H9 (cell line): ENCODE data around the gene RHBDD1. TPM values are rescaled to one million over a fixed set of nuclear protein-coding genes. Genes with fewer than 3 reads are reported as not detected.

Experiments used
- DNase-seq: peaks from one replicate; pipeline ENCODE4 v3.0.0-alpha.2; 2017
- H2AFZ ChIP-seq: one replicate; pipeline ENCODE4 v1.6.1; 2013; ENCODE audit warnings: mild to moderate bottlenecking, low read length, control low read depth, moderate library complexity
- H2AK5ac ChIP-seq: 2 replicates; pipeline ENCODE4 v1.6.1; 2013; ENCODE audit warnings: low read length, control low read depth, mixed read lengths; ENCODE audit not compliant: insufficient read length
- H2BK120ac ChIP-seq: one replicate; pipeline ENCODE4 v1.6.1; 2013; ENCODE audit warnings: low read depth, mild to moderate bottlenecking, low read length, control low read depth, inconsistent platforms; ENCODE audit not compliant: poor library complexity, severe bottlenecking
- H2BK12ac ChIP-seq: 2 replicates; pipeline ENCODE4 v1.6.1; 2013; ENCODE audit warnings: low read length, control low read depth, mixed read lengths, low read depth; ENCODE audit not compliant: insufficient read length
- H2BK15ac ChIP-seq: 2 replicates; pipeline ENCODE4 v1.6.1; 2013; ENCODE audit warnings: low read depth, low read length, control low read depth
- H2BK20ac ChIP-seq: one replicate; pipeline ENCODE4 v1.6.1; 2013; ENCODE audit warnings: low read depth, mild to moderate bottlenecking, low read length, control low read depth, inconsistent platforms; ENCODE audit not compliant: poor library complexity, severe bottlenecking
- H2BK5ac ChIP-seq: 2 replicates; pipeline ENCODE4 v1.6.1; 2013; ENCODE audit warnings: low read length, control low read depth, mixed read lengths; ENCODE audit not compliant: insufficient read length
- H3K14ac ChIP-seq: 2 replicates; pipeline ENCODE4 v1.6.1; 2013; ENCODE audit warnings: low read length, control low read depth; ENCODE audit not compliant: insufficient read depth
- H3K18ac ChIP-seq: 2 replicates; pipeline ENCODE4 v1.6.1; 2013; ENCODE audit warnings: low read depth, mild to moderate bottlenecking, mixed read lengths, low read length, control low read depth; ENCODE audit not compliant: insufficient read length
- H3K23ac ChIP-seq: 2 replicates; pipeline ENCODE4 v1.6.1; 2013; ENCODE audit warnings: low read length, control low read depth, mixed read lengths, low read depth; ENCODE audit not compliant: insufficient read length
- H3K23me2 ChIP-seq: 2 replicates; pipeline ENCODE4 v1.6.1; 2013; ENCODE audit warnings: low read depth, mild to moderate bottlenecking, mixed read lengths, low read length, control low read depth; ENCODE audit not compliant: insufficient read length, poor library complexity, severe bottlenecking
- H3K27ac ChIP-seq: 2 replicates; pipeline ENCODE4 v1.5.1; 2013; ENCODE audit warnings: low read length, control low read depth, mixed read lengths, low read depth; ENCODE audit not compliant: insufficient read length
- H3K27me3 ChIP-seq: 2 replicates; pipeline ENCODE4 v1.6.1; 2013; ENCODE audit warnings: low read length, control low read depth, inconsistent platforms; ENCODE audit not compliant: insufficient read depth
- H3K4ac ChIP-seq: 2 replicates; pipeline ENCODE4 v1.6.1; 2013; ENCODE audit warnings: low read depth, mild to moderate bottlenecking, control low read depth, inconsistent platforms, low read length, moderate library complexity
- H3K4me1 ChIP-seq: 2 replicates; pipeline ENCODE4 v1.6.1; 2013; ENCODE audit warnings: low read length, control low read depth, inconsistent platforms; ENCODE audit not compliant: insufficient read depth
- H3K4me2 ChIP-seq: 2 replicates; pipeline ENCODE4 v1.6.1; 2013; ENCODE audit warnings: low read length, control low read depth, mixed read lengths; ENCODE audit not compliant: insufficient read length, insufficient read depth
- H3K56ac ChIP-seq: 2 replicates; pipeline ENCODE4 v1.6.1; 2013; ENCODE audit warnings: low read depth, mild to moderate bottlenecking, mixed read lengths, low read length, control low read depth; ENCODE audit not compliant: insufficient read length
- H3K79me1 ChIP-seq: 2 replicates; pipeline ENCODE4 v1.6.1; 2013; ENCODE audit warnings: low read depth, mild to moderate bottlenecking, moderate library complexity, low read length, control low read depth, inconsistent platforms; ENCODE audit not compliant: insufficient read depth, poor library complexity, severe bottlenecking
- H3K79me2 ChIP-seq: 2 replicates; pipeline ENCODE4 v1.6.1; 2013; ENCODE audit warnings: low read length, control low read depth, inconsistent platforms; ENCODE audit not compliant: insufficient read depth
- H3K9ac ChIP-seq: 2 replicates; pipeline ENCODE4 v1.6.1; 2013; ENCODE audit warnings: low read length, control low read depth, mixed read lengths; ENCODE audit not compliant: insufficient read length; ENCODE audit errors: extremely low read depth
- H3K9me3 ChIP-seq: one replicate; pipeline ENCODE4 v1.6.1; 2013; ENCODE audit warnings: low read depth, low read length, inconsistent platforms; ENCODE audit not compliant: control insufficient read depth
- H3T11ph ChIP-seq: one replicate; pipeline ENCODE4 v1.6.1; 2013; ENCODE audit warnings: mild to moderate bottlenecking, low read length, control low read depth, inconsistent platforms
- H4K20me1 ChIP-seq: one replicate; pipeline ENCODE4 v1.6.1; 2013; ENCODE audit not compliant: control insufficient read depth, insufficient read length, insufficient read depth
- H4K5ac ChIP-seq: 2 replicates; pipeline ENCODE4 v1.6.1; 2013; ENCODE audit warnings: low read depth, mild to moderate bottlenecking, mixed read lengths, low read length, control low read depth; ENCODE audit not compliant: insufficient read length
- H4K8ac ChIP-seq: replicated peaks from 2 replicates; pipeline ENCODE4 v1.6.1; 2013; ENCODE audit warnings: low read length, control low read depth, mixed read lengths, low read depth; ENCODE audit not compliant: insufficient read length
- H4K91ac ChIP-seq: 2 replicates; pipeline ENCODE4 v1.6.1; 2013; ENCODE audit warnings: low read depth, mild to moderate bottlenecking, moderate library complexity, mixed read lengths, low read length, control low read depth; ENCODE audit not compliant: insufficient read length
- H3K27ac Mint-ChIP-seq, 3 experiments: 2 replicates in 2 of 3; 3 replicates in 1 of 3; pipeline ENCODE4 v1.8.0; 2020 to 2021; ENCODE audit warnings: mixed read lengths in 3 of 3, mild to moderate bottlenecking in 1 of 3, moderate library complexity in 1 of 3
- H3K27me3 Mint-ChIP-seq: 2 replicates; pipeline ENCODE4 v1.8.0; 2021; ENCODE audit warnings: low read depth, mild to moderate bottlenecking, moderate library complexity, mixed read lengths
- H3K36me3 Mint-ChIP-seq, 3 experiments: 2 replicates in 2 of 3; 3 replicates in 1 of 3; pipeline ENCODE4 v1.8.0; 2020 to 2021; ENCODE audit warnings: low read depth in 3 of 3, mixed read lengths in 3 of 3; ENCODE audit not compliant: insufficient read depth in 1 of 3
- H3K4me1 Mint-ChIP-seq, 2 experiments: 2 replicates each; pipeline ENCODE4 v1.8.0; 2020; ENCODE audit warnings: mixed read lengths in 2 of 2
- H3K4me3 Mint-ChIP-seq, 2 experiments: 2 replicates in 1 of 2; 3 replicates in 1 of 2; pipeline ENCODE4 v1.8.0; 2020 to 2021; ENCODE audit warnings: mild to moderate bottlenecking in 2 of 2, mixed read lengths in 2 of 2, moderate library complexity in 1 of 2
- H3K9me3 Mint-ChIP-seq, 2 experiments: 2 replicates in 1 of 2; 3 replicates in 1 of 2; pipeline ENCODE4 v1.8.0; 2020; ENCODE audit warnings: mild to moderate bottlenecking in 2 of 2, mixed read lengths in 2 of 2, moderate library complexity in 1 of 2
- CTCF ChIP-seq: fragments of 200-600 bp; sonication (generic); conservative IDR thresholded peaks from 3 replicates; pipeline ENCODE4 v1.8.0; 2021; ENCODE audit warnings: antibody characterized with exemption, mild to moderate bottlenecking
- WGBS: extraction: QIAGEN DNeasy Blood & Tissue Kit; methylation state at CpG from one replicate; pipeline ENCODE4 v1.1.7; 2013; ENCODE audit warnings: missing lambda C conversion rate, low lambda C conversion rate, mixed read lengths; ENCODE audit not compliant: insufficient read length; ENCODE audit errors: extremely low coverage; 5-methylcytosine and 5-hydroxymethylcytosine counted together
- total RNA-seq: library from RNA; stranded (reverse); gene quantifications from 2 replicates; pipeline ENCODE4 v1.2.1, GENCODE V29; 2021

RHBDD1 gene
- total RNA-seq, 1 experiment from 2014 or later = 24.9 TPM

GRCh38 chr2:226969417-226970080 is 133.7 kb downstream of the RHBDD1 start:
- Histone ChIP-seq H3K18ac (no peak overlapping the region), H3K9ac (no peak overlapping the region), H3K14ac (no peak overlapping the region), H2AFZ (no peak overlapping the region), H3K27ac (no peak overlapping the region), H3K27me3 (no peaks in the 10 kb centered on the region), H4K8ac (no peak overlapping the region), H2BK12ac (no peak overlapping the region), H2BK5ac (no peak overlapping the region), H3K4me1 (no peaks in the 10 kb centered on the region), H4K91ac (no peak overlapping the region), H3T11ph (no peak overlapping the region), H4K20me1 (no peaks in the 10 kb centered on the region), H3K9me3 (no peaks in the 10 kb centered on the region), H2BK120ac (no peak overlapping the region), H2BK15ac (no peak overlapping the region), H3K23ac (no peak overlapping the region), H2AK5ac (no peak overlapping the region), H3K4me2 (no peak overlapping the region), H4K5ac (no peak overlapping the region), H3K4ac (no peak overlapping the region), H3K79me1 (no peaks in the 10 kb centered on the region), H2BK20ac (no peak overlapping the region), H3K23me2 (no peaks in the 10 kb centered on the region), H3K56ac (no peak overlapping the region), H3K79me2 (no peaks in the 10 kb centered on the region)
- H3K9me3 Mint-ChIP-seq = no peaks in the 10 kb centered on the region
- H3K4me3 Mint-ChIP-seq = no peak overlapping the region
- no peak overlapping the region for H3K27ac Mint-ChIP-seq
- H3K36me3 Mint-ChIP-seq = peaks cover 0 to 4% (median 0%) of the 10 kb centered on the region in 3 experiments; a peak in 1 of 7 replicates
- H3K4me1 Mint-ChIP-seq = peaks cover 3% of the 10 kb centered on the region in 2 experiments; a peak in 1 of 4 replicates
- no peaks in the 10 kb centered on the region for H3K27me3 Mint-ChIP-seq
- DNase-seq = no peak
- WGBS = no CpG with 5 or more reads among the region's 6 CpGs
- no peak for TF ChIP-seq CTCF
